GM12873 (cell line): ENCODE results near the gene IGSF23.

Source experiments
- CTCF ChIP-seq: IDR thresholded peaks from 2 replicates; pipeline ENCODE4 v1.5.1; 2012; ENCODE audit warnings: low read depth, mild to moderate bottlenecking, moderate library complexity, low read length, control low read depth; ENCODE audit not compliant: insufficient read depth; ENCODE audit errors: missing control alignments

The IGSF23 gene

GRCh38 chr19:44580366-44580895 lies 32.9 kb upstream of the IGSF23 start:
- TF ChIP-seq CTCF: no peak

GRCh38 chr19:44581288-44581687 lies 32.1 kb upstream of the IGSF23 start:
- TF ChIP-seq CTCF: no peak

GRCh38 chr19:44582581-44583265 lies 30.6 kb upstream of the IGSF23 start:
- peak; percentile 66 for TF ChIP-seq CTCF

- no peak for TF ChIP-seq CTCF
Observed at GRCh38 chr19:44585371-44586133, 27.8 kb upstream of the IGSF23 start.

GRCh38 chr19:44587963-44588770 lies 25.2 kb upstream of the IGSF23 start:
- TF ChIP-seq CTCF: no peak

- TF ChIP-seq CTCF: no peak
Observed at GRCh38 chr19:44588771-44589112, 24.6 kb upstream of the IGSF23 start.

GRCh38 chr19:44590245-44591059 lies 22.9 kb upstream of the IGSF23 start:
- TF ChIP-seq CTCF: no peak
